Transverse colon (tissue), 3 donors: Measurements from ENCODE around the gene RIMS3.

ENCODE experiments used
- POLR2A ChIP-seq: fragments of 450-650 bp; IDR thresholded peaks from one replicate; pipeline ENCODE4 v1.6.1; 2016; ENCODE audit warnings: antibody characterized with exemption, mild to moderate bottlenecking, moderate library complexity
- TF ChIP-seq, protein P1 (sequence below), 5 experiments: fragments of 200-600 bp in 3 of 5; fragments of 450-650 bp in 2 of 5; sonication (generic) in 3 of 5; IDR thresholded peaks; 1 replicate in 2 of 5; 2 replicates in 3 of 5; pipeline ENCODE4 v1.5.1; 2016 to 2017; ENCODE audit warnings: antibody characterized with exemption in 5 of 5, inconsistent platforms in 3 of 5, mild to moderate bottlenecking in 2 of 5, moderate library complexity in 1 of 5

DNA sequence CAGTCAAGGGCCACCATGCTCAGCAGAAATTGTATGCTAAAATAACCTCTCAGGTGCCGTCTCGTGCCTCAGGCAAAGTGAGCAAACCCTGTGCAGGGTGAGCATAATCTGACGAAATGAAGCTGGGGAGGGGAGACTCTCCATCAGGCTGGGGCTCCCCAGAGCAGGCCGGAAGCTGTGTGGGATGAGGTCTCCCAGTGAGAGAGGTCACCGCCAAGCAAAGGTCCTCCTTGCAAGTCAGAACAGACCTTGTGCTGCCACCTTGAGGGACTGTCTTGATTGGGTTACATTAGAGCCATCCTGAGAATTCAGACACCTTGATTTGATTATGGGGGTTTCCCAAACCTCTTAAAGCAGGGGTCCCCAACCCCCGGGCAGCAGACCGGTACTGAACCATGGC lies 69.9 kb downstream of the RIMS3 start:
- TF ChIP-seq, protein P1, sequence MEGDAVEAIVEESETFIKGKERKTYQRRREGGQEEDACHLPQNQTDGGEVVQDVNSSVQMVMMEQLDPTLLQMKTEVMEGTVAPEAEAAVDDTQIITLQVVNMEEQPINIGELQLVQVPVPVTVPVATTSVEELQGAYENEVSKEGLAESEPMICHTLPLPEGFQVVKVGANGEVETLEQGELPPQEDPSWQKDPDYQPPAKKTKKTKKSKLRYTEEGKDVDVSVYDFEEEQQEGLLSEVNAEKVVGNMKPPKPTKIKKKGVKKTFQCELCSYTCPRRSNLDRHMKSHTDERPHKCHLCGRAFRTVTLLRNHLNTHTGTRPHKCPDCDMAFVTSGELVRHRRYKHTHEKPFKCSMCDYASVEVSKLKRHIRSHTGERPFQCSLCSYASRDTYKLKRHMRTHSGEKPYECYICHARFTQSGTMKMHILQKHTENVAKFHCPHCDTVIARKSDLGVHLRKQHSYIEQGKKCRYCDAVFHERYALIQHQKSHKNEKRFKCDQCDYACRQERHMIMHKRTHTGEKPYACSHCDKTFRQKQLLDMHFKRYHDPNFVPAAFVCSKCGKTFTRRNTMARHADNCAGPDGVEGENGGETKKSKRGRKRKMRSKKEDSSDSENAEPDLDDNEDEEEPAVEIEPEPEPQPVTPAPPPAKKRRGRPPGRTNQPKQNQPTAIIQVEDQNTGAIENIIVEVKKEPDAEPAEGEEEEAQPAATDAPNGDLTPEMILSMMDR (IDR thresholded peaks at IDR 0.05): no peak
- no peak for TF ChIP-seq POLR2A
